Neutrophil (primary cell): Measurements from ENCODE around the gene HOMER1.

ENCODE experiments used
- H3K27ac ChIP-seq: fragments of 200-600 bp; sonication (generic); 2 replicates; pipeline ENCODE4 v1.5.1; 2016; ENCODE audit warnings: mild to moderate bottlenecking, moderate library complexity
- H3K27me3 ChIP-seq: fragments of 200-600 bp; sonication (generic); 2 replicates; pipeline ENCODE4 v1.6.0; 2016; ENCODE audit warnings: mild to moderate bottlenecking
- H3K36me3 ChIP-seq: fragments of 200-600 bp; sonication (generic); 2 replicates; pipeline ENCODE4 v1.5.1; 2017
- H3K4me1 ChIP-seq, 2 experiments: fragments of 200-600 bp in 1 of 2; sonication (generic) in 1 of 2; 1 replicate in 1 of 2; 2 replicates in 1 of 2; pipeline versions ENCODE4 v1.5.1 to v1.6.1; 2013 to 2016; ENCODE audit warnings: low read depth in 1 of 2, low read length in 1 of 2, mild to moderate bottlenecking in 1 of 2, moderate library complexity in 1 of 2; ENCODE audit not compliant: control insufficient read depth in 1 of 2, insufficient read depth in 1 of 2
- H3K4me3 ChIP-seq, 2 experiments: fragments of 200-600 bp in 1 of 2; sonication (generic) in 1 of 2; 1 replicate in 1 of 2; 2 replicates in 1 of 2; pipeline ENCODE4 v1.5.1; 2013 to 2016; ENCODE audit warnings: low read depth in 1 of 2, low read length in 1 of 2, mild to moderate bottlenecking in 1 of 2, moderate library complexity in 1 of 2
- H3K9me3 ChIP-seq: fragments of 200-600 bp; sonication (generic); 2 replicates; pipeline ENCODE4 v1.5.1; 2016
- TF ChIP-seq, protein P1 (sequence below): fragments of 200-600 bp; sonication (generic); IDR thresholded peaks from 2 replicates; pipeline ENCODE4 v1.5.1; 2016; ENCODE audit warnings: antibody characterized with exemption

Gene HOMER1

GRCh38 chr5:79349881-79350280, 164.1 kb downstream of the HOMER1 start:
- TF ChIP-seq, protein P1, sequence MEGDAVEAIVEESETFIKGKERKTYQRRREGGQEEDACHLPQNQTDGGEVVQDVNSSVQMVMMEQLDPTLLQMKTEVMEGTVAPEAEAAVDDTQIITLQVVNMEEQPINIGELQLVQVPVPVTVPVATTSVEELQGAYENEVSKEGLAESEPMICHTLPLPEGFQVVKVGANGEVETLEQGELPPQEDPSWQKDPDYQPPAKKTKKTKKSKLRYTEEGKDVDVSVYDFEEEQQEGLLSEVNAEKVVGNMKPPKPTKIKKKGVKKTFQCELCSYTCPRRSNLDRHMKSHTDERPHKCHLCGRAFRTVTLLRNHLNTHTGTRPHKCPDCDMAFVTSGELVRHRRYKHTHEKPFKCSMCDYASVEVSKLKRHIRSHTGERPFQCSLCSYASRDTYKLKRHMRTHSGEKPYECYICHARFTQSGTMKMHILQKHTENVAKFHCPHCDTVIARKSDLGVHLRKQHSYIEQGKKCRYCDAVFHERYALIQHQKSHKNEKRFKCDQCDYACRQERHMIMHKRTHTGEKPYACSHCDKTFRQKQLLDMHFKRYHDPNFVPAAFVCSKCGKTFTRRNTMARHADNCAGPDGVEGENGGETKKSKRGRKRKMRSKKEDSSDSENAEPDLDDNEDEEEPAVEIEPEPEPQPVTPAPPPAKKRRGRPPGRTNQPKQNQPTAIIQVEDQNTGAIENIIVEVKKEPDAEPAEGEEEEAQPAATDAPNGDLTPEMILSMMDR, result no peak

GRCh38 chr5:79349047-79349446, 164.9 kb downstream of the HOMER1 start:
- TF ChIP-seq, protein P1, result no peak

More at GRCh38 chr5:79349881-79350280, 164.1 kb downstream of the HOMER1 start:
- H3K27me3 ChIP-seq, result no peaks in the 10 kb centered on the region
- no peaks in the 10 kb centered on the region for H3K36me3 ChIP-seq
- H3K4me1 ChIP-seq, result no peaks in the 10 kb centered on the region
- H3K9me3 ChIP-seq, result no peaks in the 10 kb centered on the region
- no peak overlapping the region for H3K27ac ChIP-seq
- no peak overlapping the region for H3K4me3 ChIP-seq

DNA sequence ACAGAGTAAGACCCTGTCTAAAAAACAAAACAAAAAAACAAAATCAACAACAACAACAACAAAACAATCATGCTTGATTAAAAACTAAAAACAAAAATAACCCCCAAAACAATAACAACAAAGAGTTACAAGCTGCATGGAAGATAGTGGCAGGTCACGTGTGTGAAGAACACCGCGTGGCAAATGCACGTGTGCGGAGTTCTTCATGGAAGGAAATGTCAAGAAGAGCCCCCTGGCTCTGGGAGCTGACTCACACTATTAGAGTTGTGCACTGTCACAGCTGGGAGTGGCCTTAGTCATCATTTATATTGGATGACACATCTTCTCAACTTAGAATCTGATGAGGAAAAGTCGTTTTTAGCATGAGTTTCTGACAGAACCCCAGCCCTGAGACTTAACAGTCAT, 167.5 kb downstream of the HOMER1 start:
- no peak overlapping the region for H3K4me3 ChIP-seq
- no peaks in the 10 kb centered on the region for H3K4me1 ChIP-seq
- H3K27me3 ChIP-seq, result no peaks in the 10 kb centered on the region
- TF ChIP-seq, protein P1, result no peak
- no peaks in the 10 kb centered on the region for H3K36me3 ChIP-seq
- no peak overlapping the region for H3K27ac ChIP-seq
- H3K9me3 ChIP-seq, result no peaks in the 10 kb centered on the region

More at GRCh38 chr5:79349047-79349446, 164.9 kb downstream of the HOMER1 start:
- Histone ChIP-seq H3K9me3 (no peaks in the 10 kb centered on the region), H3K36me3 (no peaks in the 10 kb centered on the region), H3K4me3 (no peak overlapping the region), H3K27ac (no peak overlapping the region), H3K27me3 (no peaks in the 10 kb centered on the region), H3K4me1 (no peaks in the 10 kb centered on the region)

DNA sequence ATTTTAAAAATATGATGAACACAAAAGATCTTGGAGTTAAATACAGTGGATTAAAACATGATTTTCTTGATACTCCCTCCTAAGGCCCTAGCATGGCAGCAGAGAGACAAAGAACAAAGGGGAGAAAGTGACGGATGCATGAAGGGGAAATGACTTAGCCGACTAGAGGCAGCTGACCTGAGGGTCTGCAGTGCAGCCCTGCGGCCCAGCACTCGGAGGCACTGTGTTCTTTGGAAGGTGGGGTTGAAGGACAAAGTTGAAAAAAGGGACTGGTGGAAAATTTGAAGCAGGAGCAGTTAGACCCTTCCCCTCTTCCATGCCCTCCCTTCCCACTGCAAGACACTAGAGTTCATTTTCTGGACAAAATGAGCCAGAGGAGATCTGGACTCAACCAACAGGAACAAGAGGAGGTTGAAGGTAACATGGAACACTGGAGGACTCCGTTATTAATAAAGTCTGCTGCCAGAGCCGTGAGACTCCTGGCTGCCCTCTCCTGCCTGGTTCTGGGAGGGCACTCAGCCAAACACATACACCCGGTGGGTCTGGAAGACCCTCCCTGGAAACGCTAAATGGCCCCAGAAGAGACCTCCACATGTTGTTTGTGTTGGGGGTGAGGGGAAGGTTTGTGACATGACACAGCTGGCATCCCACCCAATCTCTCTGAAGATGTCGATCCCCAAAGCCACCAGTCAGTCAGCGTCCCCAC, 179.9 kb downstream of the HOMER1 start:
- Histone ChIP-seq H3K4me1 (no peaks in the 10 kb centered on the region), H3K36me3 (no peaks in the 10 kb centered on the region), H3K9me3 (no peaks in the 10 kb centered on the region), H3K27me3 (peaks cover 4% of the 10 kb centered on the region), H3K27ac (no peak overlapping the region), H3K4me3 (no peak overlapping the region)
- TF ChIP-seq, protein P1, result no peak

- H3K27me3 ChIP-seq, result peaks cover 4% of the 10 kb centered on the region
- TF ChIP-seq, protein P1, result no peak
These were observed 183.9 kb downstream of the HOMER1 start for GRCh38 chr5:79330071-79330470.

More at GRCh38 chr5:79330071-79330470, 183.9 kb downstream of the HOMER1 start:
- Histone ChIP-seq H3K9me3 (no peaks in the 10 kb centered on the region), H3K4me1 (no peaks in the 10 kb centered on the region), H3K36me3 (no peaks in the 10 kb centered on the region), H3K4me3 (no peak overlapping the region), H3K27ac (no peak overlapping the region)
